ENCODE measurements around the gene RELL2. TPM values are rescaled to one million over a fixed set of nuclear protein-coding genes. Genes with fewer than 3 reads are reported as not detected.

Gene RELL2
- total RNA-seq, 1 donor from 2014 or later: 16.8 TPM

- no peak overlapping the region for H3K27ac Mint-ChIP-seq
Measured at GRCh38 chr5:141641634-141642267, 5.0 kb downstream of the RELL2 start.

GRCh38 chr5:141646026-141646425 is 9.2 kb downstream of the RELL2 start:
- ATAC-seq (ENCODE audit: low read depth): no peak
- no peak for DNase-seq
- Mint-ChIP-seq H3K27me3 (no peaks in the 10 kb centered on the region), H3K9me3 (no peaks in the 10 kb centered on the region), H3K4me1 (peaks cover 18% of the 10 kb centered on the region), H3K36me3 (ENCODE audit: low read depth) (peaks cover 68% of the 10 kb centered on the region), H3K27ac (no peak overlapping the region), H3K4me3 (no peak overlapping the region)
- intact Hi-C loops (cut with micrococcal nuclease): no loop called here
- CTCF ChIA-PET: no interaction called here
- TF ChIP-seq CTCF (IDR thresholded peaks at IDR 0.05): no peak
- POLR2A ChIA-PET: interaction anchor here (0.6 kb wide), 1 partner anchor 9 kb away, joined by 3 read pairs; the partner anchor contains the start of genes HDAC3 and RELL2

More at GRCh38 chr5:141641634-141642267, 5.0 kb downstream of the RELL2 start:
- CTCF ChIA-PET: interaction anchor here (1.3 to 1.7 kb wide), 2 partner anchors 10 to 50 kb away, joined by 6 read pairs; partner anchors contain the start of gene FCHSD1
- ATAC-seq (ENCODE audit: low read depth): no peak
- Mint-ChIP-seq H3K4me3 (no peak overlapping the region), H3K9me3 (no peaks in the 10 kb centered on the region), H3K4me1 (peaks cover 7% of the 10 kb centered on the region), H3K36me3 (ENCODE audit: low read depth) (peaks cover 54% of the 10 kb centered on the region), H3K27me3 (no peaks in the 10 kb centered on the region)
- POLR2A ChIA-PET: interaction anchor here (3.6 kb wide), 1 partner anchor 9 kb away, joined by 17 read pairs; the partner anchor contains the start of gene FCHSD1
- intact Hi-C loops (cut with micrococcal nuclease): no loop called here
- TF ChIP-seq CTCF (IDR thresholded peaks at IDR 0.05): no peak
- no peak for DNase-seq

- Mint-ChIP-seq H3K27ac (no peak overlapping the region), H3K9me3 (no peaks in the 10 kb centered on the region), H3K4me1 (peaks cover 28% of the 10 kb centered on the region), H3K27me3 (no peaks in the 10 kb centered on the region), H3K4me3 (no peak overlapping the region), H3K36me3 (ENCODE audit: low read depth) (peaks cover 61% of the 10 kb centered on the region)
- ATAC-seq (ENCODE audit: low read depth) (no peak), DNase-seq (no peak)
- POLR2A ChIA-PET: no interaction called here
- intact Hi-C loops (cut with micrococcal nuclease): no loop called here
- TF ChIP-seq CTCF (IDR thresholded peaks at IDR 0.05): no peak
- CTCF ChIA-PET: interaction anchor here (1.3 to 1.5 kb wide), 2 partner anchors 9 to 55 kb away, joined by 3 read pairs; no protein-coding TSS in a partner anchor
Measured at GRCh38 chr5:141647242-141647641, 10.4 kb downstream of the RELL2 start.

GRCh38 chr5:141647851-141648250 is 11.1 kb downstream of the RELL2 start:
- TF ChIP-seq CTCF (IDR thresholded peaks at IDR 0.05): no peak
- ChIA-PET POLR2A (no interaction called here), CTCF (interaction anchor here (1.3 to 1.5 kb wide), 2 partner anchors 10 to 56 kb away, joined by 3 read pairs; no protein-coding TSS in a partner anchor)
- ATAC-seq (ENCODE audit: low read depth): no peak
- Mint-ChIP-seq H3K36me3 (ENCODE audit: low read depth) (peaks cover 55% of the 10 kb centered on the region), H3K27me3 (no peaks in the 10 kb centered on the region), H3K27ac (no peak overlapping the region), H3K9me3 (no peaks in the 10 kb centered on the region), H3K4me1 (peaks cover 29% of the 10 kb centered on the region), H3K4me3 (no peak overlapping the region)
- intact Hi-C loops (cut with micrococcal nuclease): no loop called here
- DNase-seq: no peak

GRCh38 chr5:141649056-141649688 is 12.4 kb downstream of the RELL2 start:
- ATAC-seq (ENCODE audit: low read depth) (no peak), DNase-seq (no peak)
- ChIA-PET POLR2A (interaction anchor here (1.2 kb wide), 1 partner anchor 13 kb away, joined by 5 read pairs; the partner anchor contains the start of genes HDAC3 and RELL2), CTCF (no interaction called here)
- Mint-ChIP-seq H3K27me3 (no peaks in the 10 kb centered on the region), H3K4me3 (no peak overlapping the region), H3K9me3 (no peaks in the 10 kb centered on the region), H3K27ac (no peak overlapping the region), H3K4me1 (peaks cover 29% of the 10 kb centered on the region), H3K36me3 (ENCODE audit: low read depth) (peaks cover 47% of the 10 kb centered on the region)
- no peak for TF ChIP-seq CTCF (IDR thresholded peaks at IDR 0.05)
- intact Hi-C loops (cut with micrococcal nuclease): no loop called here
